ENCODE data around the gene CYP2E1.
"Not testable (repeated sequence)": the region's sequence is repeated elsewhere in the genome, so short reads cannot be mapped to it uniquely, and the experiment has no call there.

CYP2E1 gene

DNA sequence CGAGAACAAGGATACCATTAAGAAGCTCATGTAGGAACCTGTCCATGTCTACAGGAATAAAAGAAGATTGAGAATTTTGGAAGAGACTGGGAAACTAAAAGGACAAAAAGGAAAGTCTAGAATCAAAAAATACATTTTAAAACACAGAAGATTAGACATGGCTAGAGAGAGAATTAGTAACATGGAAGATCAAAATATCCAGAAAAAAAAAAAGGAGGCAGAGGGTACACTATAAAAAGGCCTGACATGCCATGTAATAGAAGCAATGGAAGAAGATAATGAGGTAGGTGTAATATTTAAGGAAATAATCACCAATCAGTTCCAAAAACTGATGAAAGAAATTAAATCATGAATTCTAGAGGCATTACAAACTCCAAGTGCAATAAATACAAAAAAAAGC lies 46.3 kb downstream of the CYP2E1 start:
- not testable (repeated sequence) for DNase-seq (ENCODE audit: low read depth in 2 of 2)

- DNase-seq (ENCODE audit: low read depth in 2 of 2): not testable (repeated sequence)
Observed at GRCh38 chr10:133577037-133577436, 49.9 kb downstream of the CYP2E1 start.
